Erythroblast (primary cell): ENCODE data around the gene INPPL1.

ENCODE experiments used
- GATA1 ChIP-seq: IDR thresholded peaks from 2 replicates; pipeline ENCODE4 v1.6.1; 2011; ENCODE audit warnings: low read depth, mild to moderate bottlenecking, control low read depth, low read length, moderate library complexity
- POLR2A ChIP-seq: IDR thresholded peaks from 2 replicates; pipeline ENCODE4 v1.6.1; 2011; ENCODE audit warnings: mild to moderate bottlenecking, low read length

GRCh38 chr11:72239313-72239848 is 14.8 kb downstream of the INPPL1 start:
- TF ChIP-seq POLR2A = peak; percentile 33
- no peak for TF ChIP-seq GATA1
